H9 (cell line): ENCODE measurements around the gene GNAS. TPM values are rescaled to one million over a fixed set of nuclear protein-coding genes. Genes with fewer than 3 reads are reported as not detected.

Experiments
- DNase-seq: peaks from one replicate; pipeline ENCODE4 v3.0.0-alpha.2; 2017
- H2AFZ ChIP-seq: one replicate; pipeline ENCODE4 v1.6.1; 2013; ENCODE audit warnings: mild to moderate bottlenecking, low read length, control low read depth, moderate library complexity
- H2AK5ac ChIP-seq: 2 replicates; pipeline ENCODE4 v1.6.1; 2013; ENCODE audit warnings: low read length, control low read depth, mixed read lengths; ENCODE audit not compliant: insufficient read length
- H2BK120ac ChIP-seq: one replicate; pipeline ENCODE4 v1.6.1; 2013; ENCODE audit warnings: low read depth, mild to moderate bottlenecking, low read length, control low read depth, inconsistent platforms; ENCODE audit not compliant: poor library complexity, severe bottlenecking
- H2BK12ac ChIP-seq: 2 replicates; pipeline ENCODE4 v1.6.1; 2013; ENCODE audit warnings: low read length, control low read depth, mixed read lengths, low read depth; ENCODE audit not compliant: insufficient read length
- H2BK15ac ChIP-seq: 2 replicates; pipeline ENCODE4 v1.6.1; 2013; ENCODE audit warnings: low read depth, low read length, control low read depth
- H2BK20ac ChIP-seq: one replicate; pipeline ENCODE4 v1.6.1; 2013; ENCODE audit warnings: low read depth, mild to moderate bottlenecking, low read length, control low read depth, inconsistent platforms; ENCODE audit not compliant: poor library complexity, severe bottlenecking
- H2BK5ac ChIP-seq: 2 replicates; pipeline ENCODE4 v1.6.1; 2013; ENCODE audit warnings: low read length, control low read depth, mixed read lengths; ENCODE audit not compliant: insufficient read length
- H3K14ac ChIP-seq: 2 replicates; pipeline ENCODE4 v1.6.1; 2013; ENCODE audit warnings: low read length, control low read depth; ENCODE audit not compliant: insufficient read depth
- H3K18ac ChIP-seq: 2 replicates; pipeline ENCODE4 v1.6.1; 2013; ENCODE audit warnings: low read depth, mild to moderate bottlenecking, mixed read lengths, low read length, control low read depth; ENCODE audit not compliant: insufficient read length
- H3K23ac ChIP-seq: 2 replicates; pipeline ENCODE4 v1.6.1; 2013; ENCODE audit warnings: low read length, control low read depth, mixed read lengths, low read depth; ENCODE audit not compliant: insufficient read length
- H3K23me2 ChIP-seq: 2 replicates; pipeline ENCODE4 v1.6.1; 2013; ENCODE audit warnings: low read depth, mild to moderate bottlenecking, mixed read lengths, low read length, control low read depth; ENCODE audit not compliant: insufficient read length, poor library complexity, severe bottlenecking
- H3K27ac ChIP-seq: 2 replicates; pipeline ENCODE4 v1.5.1; 2013; ENCODE audit warnings: low read length, control low read depth, mixed read lengths, low read depth; ENCODE audit not compliant: insufficient read length
- H3K27me3 ChIP-seq: 2 replicates; pipeline ENCODE4 v1.6.1; 2013; ENCODE audit warnings: low read length, control low read depth, inconsistent platforms; ENCODE audit not compliant: insufficient read depth
- H3K4ac ChIP-seq: 2 replicates; pipeline ENCODE4 v1.6.1; 2013; ENCODE audit warnings: low read depth, mild to moderate bottlenecking, control low read depth, inconsistent platforms, low read length, moderate library complexity
- H3K4me1 ChIP-seq: 2 replicates; pipeline ENCODE4 v1.6.1; 2013; ENCODE audit warnings: low read length, control low read depth, inconsistent platforms; ENCODE audit not compliant: insufficient read depth
- H3K4me2 ChIP-seq: 2 replicates; pipeline ENCODE4 v1.6.1; 2013; ENCODE audit warnings: low read length, control low read depth, mixed read lengths; ENCODE audit not compliant: insufficient read length, insufficient read depth
- H3K56ac ChIP-seq: 2 replicates; pipeline ENCODE4 v1.6.1; 2013; ENCODE audit warnings: low read depth, mild to moderate bottlenecking, mixed read lengths, low read length, control low read depth; ENCODE audit not compliant: insufficient read length
- H3K79me1 ChIP-seq: 2 replicates; pipeline ENCODE4 v1.6.1; 2013; ENCODE audit warnings: low read depth, mild to moderate bottlenecking, moderate library complexity, low read length, control low read depth, inconsistent platforms; ENCODE audit not compliant: insufficient read depth, poor library complexity, severe bottlenecking
- H3K79me2 ChIP-seq: 2 replicates; pipeline ENCODE4 v1.6.1; 2013; ENCODE audit warnings: low read length, control low read depth, inconsistent platforms; ENCODE audit not compliant: insufficient read depth
- H3K9ac ChIP-seq: 2 replicates; pipeline ENCODE4 v1.6.1; 2013; ENCODE audit warnings: low read length, control low read depth, mixed read lengths; ENCODE audit not compliant: insufficient read length; ENCODE audit errors: extremely low read depth
- H3K9me3 ChIP-seq: one replicate; pipeline ENCODE4 v1.6.1; 2013; ENCODE audit warnings: low read depth, low read length, inconsistent platforms; ENCODE audit not compliant: control insufficient read depth
- H3T11ph ChIP-seq: one replicate; pipeline ENCODE4 v1.6.1; 2013; ENCODE audit warnings: mild to moderate bottlenecking, low read length, control low read depth, inconsistent platforms
- H4K20me1 ChIP-seq: one replicate; pipeline ENCODE4 v1.6.1; 2013; ENCODE audit not compliant: control insufficient read depth, insufficient read length, insufficient read depth
- H4K5ac ChIP-seq: 2 replicates; pipeline ENCODE4 v1.6.1; 2013; ENCODE audit warnings: low read depth, mild to moderate bottlenecking, mixed read lengths, low read length, control low read depth; ENCODE audit not compliant: insufficient read length
- H4K8ac ChIP-seq: replicated peaks from 2 replicates; pipeline ENCODE4 v1.6.1; 2013; ENCODE audit warnings: low read length, control low read depth, mixed read lengths, low read depth; ENCODE audit not compliant: insufficient read length
- H4K91ac ChIP-seq: 2 replicates; pipeline ENCODE4 v1.6.1; 2013; ENCODE audit warnings: low read depth, mild to moderate bottlenecking, moderate library complexity, mixed read lengths, low read length, control low read depth; ENCODE audit not compliant: insufficient read length
- H3K27ac Mint-ChIP-seq, 3 experiments: 2 replicates in 2 of 3; 3 replicates in 1 of 3; pipeline ENCODE4 v1.8.0; 2020 to 2021; ENCODE audit warnings: mixed read lengths in 3 of 3, mild to moderate bottlenecking in 1 of 3, moderate library complexity in 1 of 3
- H3K27me3 Mint-ChIP-seq: 2 replicates; pipeline ENCODE4 v1.8.0; 2021; ENCODE audit warnings: low read depth, mild to moderate bottlenecking, moderate library complexity, mixed read lengths
- H3K36me3 Mint-ChIP-seq, 3 experiments: 2 replicates in 2 of 3; 3 replicates in 1 of 3; pipeline ENCODE4 v1.8.0; 2020 to 2021; ENCODE audit warnings: low read depth in 3 of 3, mixed read lengths in 3 of 3; ENCODE audit not compliant: insufficient read depth in 1 of 3
- H3K4me1 Mint-ChIP-seq, 2 experiments: 2 replicates each; pipeline ENCODE4 v1.8.0; 2020; ENCODE audit warnings: mixed read lengths in 2 of 2
- H3K4me3 Mint-ChIP-seq, 2 experiments: 2 replicates in 1 of 2; 3 replicates in 1 of 2; pipeline ENCODE4 v1.8.0; 2020 to 2021; ENCODE audit warnings: mild to moderate bottlenecking in 2 of 2, mixed read lengths in 2 of 2, moderate library complexity in 1 of 2
- H3K9me3 Mint-ChIP-seq, 2 experiments: 2 replicates in 1 of 2; 3 replicates in 1 of 2; pipeline ENCODE4 v1.8.0; 2020; ENCODE audit warnings: mild to moderate bottlenecking in 2 of 2, mixed read lengths in 2 of 2, moderate library complexity in 1 of 2
- CTCF ChIP-seq: fragments of 200-600 bp; sonication (generic); conservative IDR thresholded peaks from 3 replicates; pipeline ENCODE4 v1.8.0; 2021; ENCODE audit warnings: antibody characterized with exemption, mild to moderate bottlenecking
- WGBS: extraction: QIAGEN DNeasy Blood & Tissue Kit; methylation state at CpG from one replicate; pipeline ENCODE4 v1.1.7; 2013; ENCODE audit warnings: missing lambda C conversion rate, low lambda C conversion rate, mixed read lengths; ENCODE audit not compliant: insufficient read length; ENCODE audit errors: extremely low coverage; 5-methylcytosine and 5-hydroxymethylcytosine counted together
- total RNA-seq: library from RNA; stranded (reverse); gene quantifications from 2 replicates; pipeline ENCODE4 v1.2.1, GENCODE V29; 2021

The GNAS gene
- total RNA-seq, 1 experiment from 2014 or later, result 920 TPM

DNA sequence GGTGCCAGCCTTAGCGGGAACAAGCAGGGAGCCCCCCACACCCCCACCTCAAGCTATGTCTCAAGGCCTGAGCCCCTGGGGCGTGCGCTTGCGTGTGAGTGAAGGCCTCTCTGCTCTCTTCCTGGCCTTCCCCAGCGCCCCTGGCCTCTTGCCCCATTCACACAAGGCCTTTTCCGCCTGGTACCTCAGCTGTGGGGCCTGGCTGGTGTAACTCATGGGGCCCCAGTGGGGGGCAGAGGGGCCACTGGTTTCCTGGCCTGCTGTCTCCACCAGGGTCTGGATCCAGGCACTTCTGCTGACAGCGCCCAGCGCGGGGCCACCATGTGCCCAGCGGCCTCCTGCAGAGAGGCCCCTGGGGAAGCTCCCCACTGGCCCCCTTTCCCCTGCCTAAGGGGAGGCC is 36.5 kb upstream of the GNAS start:
- Mint-ChIP-seq H3K36me3 (peaks cover 29 to 38% (median 35%) of the 10 kb centered on the region in 3 experiments), H3K27me3 (peaks cover 15% of the 10 kb centered on the region), H3K27ac (no peak overlapping the region), H3K4me1 (peaks cover 2 to 11% of the 10 kb centered on the region in 2 experiments; a peak in 3 of 4 replicates), H3K9me3 (peaks cover 3 to 6% of the 10 kb centered on the region in 2 experiments; a peak in 4 of 5 replicates), H3K4me3 (no peak overlapping the region)
- H3K14ac ChIP-seq, result no peak overlapping the region
- no peak overlapping the region for H2BK15ac ChIP-seq
- no CpG with 5 or more reads among the region's 10 CpGs for WGBS
- no peak overlapping the region for H3T11ph ChIP-seq
- H2AK5ac ChIP-seq, result no peak overlapping the region
- H4K20me1 ChIP-seq, result no peaks in the 10 kb centered on the region
- H2BK20ac ChIP-seq, result no peak overlapping the region
- no peak overlapping the region for H2BK120ac ChIP-seq
- no peak overlapping the region for H3K23ac ChIP-seq
- H3K9me3 ChIP-seq, result no peaks in the 10 kb centered on the region
- TF ChIP-seq CTCF, result no peak
- DNase-seq, result no peak
- H4K8ac ChIP-seq, result no peak overlapping the region
- H4K5ac ChIP-seq, result no peak overlapping the region
- no peaks in the 10 kb centered on the region for H3K79me2 ChIP-seq
- no peaks in the 10 kb centered on the region for H3K4me1 ChIP-seq
- no peak overlapping the region for H3K18ac ChIP-seq
- no peaks in the 10 kb centered on the region for H3K79me1 ChIP-seq
- H3K9ac ChIP-seq, result no peak overlapping the region
- no peaks in the 10 kb centered on the region for H3K23me2 ChIP-seq
- no peak overlapping the region for H3K56ac ChIP-seq
- no peak overlapping the region for H2BK5ac ChIP-seq
- no peak overlapping the region for H4K91ac ChIP-seq
- no peak overlapping the region for H2BK12ac ChIP-seq
- H3K4ac ChIP-seq, result no peak overlapping the region
- no peak overlapping the region for H2AFZ ChIP-seq
- H3K27me3 ChIP-seq, result no peaks in the 10 kb centered on the region
- H3K4me2 ChIP-seq, result no peak overlapping the region
- no peak overlapping the region for H3K27ac ChIP-seq
